Measurements from ENCODE around the gene POMP. TPM values are rescaled to one million over a fixed set of nuclear protein-coding genes. Genes with fewer than 3 reads are reported as not detected.

Gene POMP
- total and polyA plus RNA-seq, 4 donors: 32.2 to 132 (median 41.1) TPM

- TF ChIP-seq ZBTB33 (IDR thresholded peaks at IDR 0.05) (no peak), SP1 (IDR thresholded peaks at IDR 0.05) (no peak), RAD21 (IDR thresholded peaks at IDR 0.05) (peak in 1 of 2 donors; percentile 20), EGR1 (IDR thresholded peaks at IDR 0.05; ENCODE audit: low read depth in 2 of 2) (peak in 1 of 2 donors; percentile 15), HNF4A (conservative IDR thresholded peaks at IDR 0.05) (no peak), HNF4G (IDR thresholded peaks at IDR 0.05) (no peak), NR2F2 (IDR thresholded peaks at IDR 0.05) (peak; percentile 64), YY1 (IDR thresholded peaks at IDR 0.05) (no peak), RXRA (IDR thresholded peaks at IDR 0.05) (peak in 1 of 2 donors; percentile 11), JUND (IDR thresholded peaks at IDR 0.05) (peak in 1 of 2 donors; percentile 9), GABPA (IDR thresholded peaks at IDR 0.05 in 1 of 2, conservative IDR thresholded peaks at IDR 0.05 in 1 of 2) (no peak)
- TF ChIP-seq, protein P1, sequence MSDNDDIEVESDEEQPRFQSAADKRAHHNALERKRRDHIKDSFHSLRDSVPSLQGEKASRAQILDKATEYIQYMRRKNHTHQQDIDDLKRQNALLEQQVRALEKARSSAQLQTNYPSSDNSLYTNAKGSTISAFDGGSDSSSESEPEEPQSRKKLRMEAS (IDR thresholded peaks at IDR 0.05): no peak
- Histone ChIP-seq H3K27me3 (ENCODE audit: control insufficient read depth in 4 of 4, insufficient read depth in 4 of 4, low read length in 3 of 4) (no peaks in the 10 kb centered on the region), H3K36me3 (ENCODE audit: control insufficient read depth in 4 of 4, insufficient read depth in 3 of 4, low read depth in 1 of 4, low read length in 3 of 4) (peaks cover 0 to 4% (median 1%) of the 10 kb centered on the region in 4 donors), H3K4me3 (ENCODE audit: low read depth in 1 of 3, low read length in 3 of 3) (no peak overlapping the region), H3K4me1 (ENCODE audit: control insufficient read depth in 4 of 4, insufficient read depth in 4 of 4, low read length in 3 of 4) (peaks cover 5 to 23% (median 16%) of the 10 kb centered on the region in 4 donors), H3K9ac (ENCODE audit: low read depth in 1 of 2, low read length in 2 of 2) (peak overlapping the region in 1 of 2 donors; percentile 10), H3K9me3 (ENCODE audit: control insufficient read depth in 4 of 4, low read length in 3 of 4) (no peaks in the 10 kb centered on the region), H3K27ac (ENCODE audit: low read depth in 1 of 2, low read length in 2 of 2) (peak overlapping the region; percentile 36 to 72)
- DNase-seq (ENCODE audit: low spot score): no peak
- WGBS: 24% methylated on average over 8 of the region's 8 CpGs
Measured at GRCh38 chr13:28716511-28716910, 57.6 kb downstream of the POMP start.

DNA sequence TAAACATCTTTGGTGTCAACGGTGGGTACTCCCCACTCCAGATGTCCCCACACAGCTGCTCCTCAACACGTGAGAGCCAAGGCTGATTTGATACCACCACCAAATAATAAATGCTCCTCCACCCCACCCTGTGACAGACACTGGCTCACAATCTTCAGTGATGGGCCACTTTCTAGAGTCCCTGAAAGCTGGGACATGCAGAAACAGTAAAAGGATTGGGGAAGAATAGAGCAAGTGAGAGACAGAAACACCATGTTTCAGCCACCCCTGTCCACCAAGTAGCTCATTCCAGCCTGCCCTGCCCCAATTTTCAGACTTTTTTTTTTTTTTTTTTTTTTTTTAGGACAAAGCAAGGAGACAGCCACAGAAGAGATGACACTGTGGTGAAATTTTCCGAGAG lies 58.2 kb downstream of the POMP start:
- TF ChIP-seq SP1 (IDR thresholded peaks at IDR 0.05) (no peak), RXRA (IDR thresholded peaks at IDR 0.05) (no peak), HNF4A (conservative IDR thresholded peaks at IDR 0.05) (no peak), ATF3 (IDR thresholded peaks at IDR 0.05) (no peak), CTCF (IDR thresholded peaks at IDR 0.05; ENCODE audit: low read depth, low read length, missing input control) (no peak), TAF1 (conservative IDR thresholded peaks at IDR 0.05) (no peak), FOXA1 (IDR thresholded peaks at IDR 0.05) (no peak), EGR1 (IDR thresholded peaks at IDR 0.05; ENCODE audit: low read depth in 2 of 2) (no peak)
- 55% methylated on average over 3 of the region's 3 CpGs for WGBS
- Histone ChIP-seq H3K9ac (ENCODE audit: low read depth in 1 of 2, low read length in 2 of 2) (peak overlapping the region in 1 of 2 donors; percentile 33), H3K36me3 (ENCODE audit: control insufficient read depth in 4 of 4, insufficient read depth in 3 of 4, low read depth in 1 of 4, low read length in 3 of 4) (peaks cover 0 to 1% (median 0%) of the 10 kb centered on the region in 4 donors), H3K27me3 (ENCODE audit: control insufficient read depth in 4 of 4, insufficient read depth in 4 of 4, low read length in 3 of 4) (no peaks in the 10 kb centered on the region), H3K9me3 (ENCODE audit: control insufficient read depth in 4 of 4, low read length in 3 of 4) (no peaks in the 10 kb centered on the region), H3K27ac (ENCODE audit: low read depth in 1 of 2, low read length in 2 of 2) (peak overlapping the region; percentile 36 to 90), H3K4me1 (ENCODE audit: control insufficient read depth in 4 of 4, insufficient read depth in 4 of 4, low read length in 3 of 4) (peaks cover 5 to 23% (median 16%) of the 10 kb centered on the region in 4 donors), H3K4me3 (ENCODE audit: low read depth in 1 of 3, low read length in 3 of 3) (peak overlapping the region; percentile 15 to 76 (median 68))
- no peak for DNase-seq (ENCODE audit: low spot score)
